Measurements from ENCODE around the gene GNB1L. TPM values are rescaled to one million over a fixed set of nuclear protein-coding genes. Genes with fewer than 3 reads are reported as not detected.

GNB1L gene
- total and polyA plus RNA-seq, 9 of the 15 experiments (the other 6 are each of a cell fraction or from before 2014, with no cell fraction given), result 0.56 to 50.5 (median 10.2) TPM

DNA sequence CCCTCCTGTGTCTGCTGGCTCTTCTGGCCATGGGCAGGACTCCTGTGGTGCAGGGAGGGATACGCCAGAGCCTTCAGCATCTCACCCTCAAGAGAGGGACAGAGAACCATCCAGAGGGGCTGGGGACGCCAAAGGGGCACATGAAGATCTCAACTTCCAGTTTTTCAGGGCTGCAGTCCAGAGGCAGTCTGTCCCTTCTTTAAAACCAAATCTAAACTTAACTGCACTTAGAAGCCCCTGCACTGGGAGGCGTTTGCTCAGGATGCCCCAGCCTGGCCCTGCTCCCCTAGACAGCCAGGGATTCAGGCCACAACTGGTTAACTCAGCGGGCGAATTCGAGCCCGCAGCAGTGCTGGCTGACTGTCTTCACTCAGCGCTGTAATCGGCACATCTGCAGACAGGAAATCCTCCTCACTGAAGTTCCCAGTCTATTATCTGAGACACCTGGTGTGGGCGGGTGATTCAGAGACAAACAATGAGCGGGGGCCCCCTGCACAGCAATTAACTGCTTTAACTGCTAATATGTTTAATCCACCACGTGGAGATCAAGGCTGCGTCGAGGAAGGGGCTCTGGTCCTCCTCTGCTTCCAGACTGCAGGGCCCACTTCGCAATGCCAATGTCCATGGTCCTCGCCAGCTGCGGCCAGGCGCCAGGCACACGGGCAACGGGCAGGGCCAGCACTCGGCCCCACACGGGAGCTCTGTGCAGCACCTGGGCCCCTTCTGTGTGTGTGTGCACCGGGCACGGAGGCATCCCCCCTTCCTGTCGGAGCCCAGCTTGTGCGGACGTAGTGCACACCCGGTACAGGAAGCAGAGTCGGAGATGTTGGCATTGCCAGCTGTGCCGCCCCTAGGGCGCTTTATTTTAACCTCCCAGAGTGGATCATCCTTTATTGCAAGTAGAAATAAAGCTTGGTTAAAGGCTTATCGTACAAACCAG is 36.9 kb upstream of the GNB1L start (continued):
- TF ChIP-seq ZBTB40 (IDR thresholded peaks at IDR 0.05) (peak; percentile 59; the same call in 1 of the 2 replicates), ZBTB40 (CRISPR knock-in tag; IDR thresholded peaks at IDR 0.05) (no peak), PRMT5 (CRISPR knock-in tag; IDR thresholded peaks at IDR 0.05) (no peak), ZMIZ1 (IDR thresholded peaks at IDR 0.05; ENCODE audit: low read depth in 2 of 2, low read length in 2 of 2) (peak in 1 of 2 experiments; percentile 97; a peak in 2 of 4 replicates), C11orf30 (IDR thresholded peaks at IDR 0.05; ENCODE audit: low read depth) (no peak), ZNF174 (CRISPR knock-in tag; IDR thresholded peaks at IDR 0.05) (no peak), ZNF197 (CRISPR knock-in tag; IDR thresholded peaks at IDR 0.05; ENCODE audit: low read depth) (0 out of 2 replicates have a peak, but pooled peaks have one; percentile 37), FIP1L1 (IDR thresholded peaks at IDR 0.05; ENCODE audit: low read depth, low read length, poor library complexity, severe bottlenecking) (no peak), DLX4 (CRISPR knock-in tag; IDR thresholded peaks at IDR 0.05) (no peak), MEF2D (tag; conservative IDR thresholded peaks at IDR 0.05; ENCODE audit: low read depth) (peak; percentile 82; the same call in 1 of the 2 replicates), COPS2 (conservative IDR thresholded peaks at IDR 0.05) (no peak)
